PC-3 (cell line): Measurements from ENCODE around the gene AK8. TPM values are rescaled to one million over a fixed set of nuclear protein-coding genes. Genes with fewer than 3 reads are reported as not detected.
"Not testable (repeated sequence)": the region's sequence is repeated elsewhere in the genome, so short reads cannot be mapped to it uniquely, and the experiment has no call there.

ENCODE experiments used
- ATAC-seq: fragments of 200-7000 bp; cut with Tn5 transposase; 2 replicates; pipeline ENCODE4 v1.9.1; 2020; ENCODE audit warnings: mild to moderate bottlenecking, moderate library complexity
- BruUV-seq: library from RNA; stranded (reverse); fragments of 400-500 nt; replicated peaks from 2 replicates; lab custom pipeline; 2021; lab: Mats Ljungman, UMichigan
- CTCF ChIA-PET: fragments of 300-600 bp; sonication (Branson Sonifier 250); formaldehyde crosslinking; loops from one replicate; lab custom pipeline; 2022; ENCODE audit warnings: antibody characterized with exemption; lab: Charles Lee
- POLR2A ChIA-PET: fragments of 300-600 bp; sonication (Branson Sonifier 250); formaldehyde crosslinking; loops from one replicate; lab custom pipeline; 2022; ENCODE audit warnings: antibody characterized with exemption; ENCODE audit not compliant: unreplicated experiment; lab: Charles Lee
- DNase-seq: peaks from one replicate; pipeline ENCODE4 v3.0.0-alpha.2; 2015
- H2AFZ ChIP-seq: fragments of 300-600 bp; sonication (generic); 2 replicates; pipeline ENCODE4 v1.6.0; 2016; ENCODE audit warnings: antibody characterized with exemption, low read length
- H3F3A ChIP-seq: fragments of 300-600 bp; sonication (generic); one replicate; pipeline ENCODE4 v1.6.0; 2017; ENCODE audit warnings: antibody characterized with exemption, low read length, control low read depth, mild to moderate bottlenecking; ENCODE audit not compliant: unreplicated experiment
- H3K27ac ChIP-seq: fragments of 300-600 bp; sonication (generic); 2 replicates; pipeline ENCODE4 v1.5.1; 2016; ENCODE audit warnings: mild to moderate bottlenecking, low read length
- H3K27me3 ChIP-seq: fragments of 300-600 bp; sonication (generic); 2 replicates; pipeline ENCODE4 v1.6.1; 2016; ENCODE audit warnings: low read length, mixed read lengths
- H3K36me3 ChIP-seq: fragments of 300-600 bp; sonication (generic); 2 replicates; pipeline ENCODE4 v1.6.1; 2016; ENCODE audit warnings: low read depth, mixed run types, low read length, mixed read lengths
- H3K4me1 ChIP-seq: fragments of 300-600 bp; sonication (generic); 2 replicates; pipeline ENCODE4 v1.5.1; 2016; ENCODE audit warnings: low read length; ENCODE audit not compliant: insufficient read depth
- H3K4me2 ChIP-seq: fragments of 300-600 bp; sonication (generic); 2 replicates; pipeline ENCODE4 v1.6.0; 2016; ENCODE audit warnings: low read length
- H3K4me3 ChIP-seq: fragments of 300-600 bp; sonication (generic); 2 replicates; pipeline ENCODE4 v1.5.1; 2016; ENCODE audit warnings: mild to moderate bottlenecking, low read length, mixed read lengths
- H3K79me2 ChIP-seq: fragments of 300-600 bp; sonication (generic); 2 replicates; pipeline ENCODE4 v1.6.1; 2017; ENCODE audit warnings: low read length, mixed read lengths
- H3K9ac ChIP-seq: fragments of 300-600 bp; sonication (generic); 2 replicates; pipeline ENCODE4 v1.6.0; 2016; ENCODE audit warnings: mild to moderate bottlenecking, low read length
- H3K9me2 ChIP-seq: fragments of 300-600 bp; sonication (generic); replicated peaks from 2 replicates; pipeline ENCODE4 v1.6.1; 2016; ENCODE audit warnings: mixed run types, low read length, mixed read lengths
- H3K9me3 ChIP-seq: fragments of 300-600 bp; sonication (generic); 2 replicates; pipeline ENCODE4 v1.6.1; 2016; ENCODE audit warnings: low read length, mixed read lengths
- H4K20me1 ChIP-seq: fragments of 300-600 bp; sonication (generic); 2 replicates; pipeline ENCODE4 v1.6.1; 2016; ENCODE audit warnings: low read length, mixed read lengths
- CTCF ChIP-seq: fragments of 300-600 bp; sonication (generic); conservative IDR thresholded peaks from 2 replicates; pipeline ENCODE4 v1.5.1; 2017; ENCODE audit warnings: antibody characterized with exemption, low read depth, mild to moderate bottlenecking, low read length
- EZH2 ChIP-seq: fragments of 300-600 bp; sonication (generic); IDR thresholded peaks from one replicate; pipeline ENCODE4 v1.6.1; 2017; ENCODE audit warnings: antibody characterized with exemption, mild to moderate bottlenecking, low read length; ENCODE audit not compliant: unreplicated experiment
- EZH2phosphoT487 ChIP-seq: fragments of 300-600 bp; sonication (generic); IDR thresholded peaks from 2 replicates; pipeline ENCODE4 v1.6.1; 2018; ENCODE audit warnings: mild to moderate bottlenecking, antibody characterized with exemption, low read length, borderline replicate concordance
- intact Hi-C: fragments of 100-400 bp; cut with micrococcal nuclease; formaldehyde crosslinking; loops from 2 replicates; pipeline ENCODE4 v1.9.0; 2023
- total RNA-seq: library from RNA; depleted of rRNA; stranded (reverse); fragments of >200 nt; gene quantifications from 2 replicates; pipeline ENCODE4 v1.2.3, GENCODE V29; 2014

The AK8 gene
- total RNA-seq, 1 experiment from 2014 or later: 0.55 TPM

GRCh38 chr9:132721661-132722060 is 156.4 kb downstream of the AK8 start:
- Histone ChIP-seq H3K4me1 (no peaks in the 10 kb centered on the region), H3K9ac (no peak overlapping the region), H3K9me3 (no peaks in the 10 kb centered on the region), H4K20me1 (no peaks in the 10 kb centered on the region), H3K27me3 (no peaks in the 10 kb centered on the region), H3K27ac (no peak overlapping the region), H3K9me2 (no peaks in the 10 kb centered on the region), H3K4me3 (no peak overlapping the region), H3F3A (no peaks in the 10 kb centered on the region), H3K36me3 (no peaks in the 10 kb centered on the region), H2AFZ (no peak overlapping the region), H3K79me2 (no peaks in the 10 kb centered on the region), H3K4me2 (no peak overlapping the region)
- no TSS peak for BruUV-seq
- TF ChIP-seq EZH2phosphoT487 (no peak), EZH2 (no peak), CTCF (no peak)
- intact Hi-C loops: no loop called here
- no peak for DNase-seq
- no peak for ATAC-seq
- POLR2A ChIA-PET: no interaction called here
- CTCF ChIA-PET: no interaction called here

DNA sequence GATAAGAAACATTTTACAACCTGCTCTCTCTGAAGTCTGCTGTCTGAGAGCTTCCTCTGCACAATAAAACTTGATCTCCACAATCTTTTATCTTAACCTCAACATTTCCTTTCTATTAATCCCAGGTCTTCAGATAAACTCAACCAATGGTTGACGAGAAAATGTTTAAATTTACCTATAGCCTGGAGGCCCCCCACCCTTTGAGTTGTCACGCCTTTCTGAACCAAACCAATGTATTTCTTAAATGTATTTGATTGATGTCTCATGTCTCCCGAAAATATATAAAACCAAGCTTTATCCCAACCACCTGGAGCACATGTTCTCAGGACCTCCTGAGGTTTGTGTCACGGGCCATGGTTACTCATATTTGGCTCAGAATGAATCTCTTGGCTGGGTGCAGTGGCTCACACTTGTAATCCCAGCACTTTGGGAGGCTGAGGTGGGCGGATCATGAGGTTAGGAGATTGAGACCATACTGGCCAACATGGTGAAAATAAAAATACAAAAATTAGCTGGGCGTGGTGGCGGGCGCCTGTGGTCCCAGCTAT is 159.6 kb downstream of the AK8 start:
- H4K20me1 ChIP-seq, H3K79me2 ChIP-seq, DNase-seq, CTCF ChIA-PET, H3K9me2 ChIP-seq, POLR2A ChIA-PET, H2AFZ ChIP-seq, H3K9ac ChIP-seq, H3F3A ChIP-seq, H3K36me3 ChIP-seq, H3K27ac ChIP-seq, BruUV-seq, ATAC-seq, H3K27me3 ChIP-seq, H3K4me3 ChIP-seq, intact Hi-C loops, H3K9me3 ChIP-seq, H3K4me1 ChIP-seq, H3K4me2 ChIP-seq: not testable (repeated sequence)

DNA sequence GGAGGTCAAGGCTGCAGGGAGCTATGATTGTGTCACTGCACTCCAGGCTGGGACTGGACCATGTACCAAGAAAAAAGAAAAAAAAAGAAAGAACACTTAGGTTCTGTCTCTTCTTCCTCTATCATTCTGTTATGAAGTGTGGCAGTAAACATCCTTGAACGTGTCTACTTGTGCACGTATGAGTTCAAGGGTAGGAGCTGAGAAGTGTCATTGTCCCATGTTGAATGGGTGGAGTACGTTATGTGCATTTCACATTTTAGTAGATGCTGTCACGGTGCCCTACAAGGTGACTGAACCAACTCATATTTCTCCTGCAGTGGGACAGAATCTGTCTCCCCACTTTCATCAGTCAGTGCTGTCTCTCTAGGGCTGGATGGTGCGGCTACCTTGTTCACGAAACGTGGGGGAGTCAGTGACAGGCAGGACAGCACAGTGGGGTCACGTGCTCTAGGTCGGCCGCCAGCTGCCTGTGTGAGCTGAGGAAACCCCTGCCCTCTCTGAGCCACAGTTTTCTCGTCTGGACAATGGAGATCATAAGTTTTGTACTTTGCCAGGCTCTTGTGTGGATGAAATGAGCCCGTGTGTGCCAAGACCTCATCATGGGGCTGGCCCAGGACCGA is 160.6 kb downstream of the AK8 start:
- H3K4me2 ChIP-seq: no peak overlapping the region
- intact Hi-C loops: no loop called here
- H3K79me2 ChIP-seq: no peaks in the 10 kb centered on the region
- H2AFZ ChIP-seq: no peak overlapping the region
- H3K4me3 ChIP-seq: no peak overlapping the region
- H4K20me1 ChIP-seq: no peaks in the 10 kb centered on the region
- ATAC-seq (no peak), DNase-seq (no peak)
- no peak overlapping the region for H3K9ac ChIP-seq
- ChIA-PET POLR2A (no interaction called here), CTCF (no interaction called here)
- no peaks in the 10 kb centered on the region for H3K4me1 ChIP-seq
- no peaks in the 10 kb centered on the region for H3K36me3 ChIP-seq
- H3K9me2 ChIP-seq: no peaks in the 10 kb centered on the region
- no peak overlapping the region for H3K27ac ChIP-seq
- no TSS peak for BruUV-seq
- H3K9me3 ChIP-seq: no peaks in the 10 kb centered on the region
- no peaks in the 10 kb centered on the region for H3F3A ChIP-seq
- TF ChIP-seq EZH2phosphoT487 (no peak), CTCF (no peak), EZH2 (no peak)
- H3K27me3 ChIP-seq: no peaks in the 10 kb centered on the region
